Dendritic cell treated with granulocyte-macrophage colony-stimulating factor and Interleukin-4, amounts not matched to agents 40 ng/mL and 50 ng/mL, for 4 days (primary cell): ENCODE data around the gene SV2C.

ENCODE experiments used
- H3K27ac Mint-ChIP-seq: one replicate; pipeline ENCODE4 v1.8.0; 2022; ENCODE audit warnings: mild to moderate bottlenecking, mixed read lengths
- H3K27me3 Mint-ChIP-seq: one replicate; pipeline ENCODE4 v1.8.0; 2022; ENCODE audit warnings: mild to moderate bottlenecking, mixed read lengths
- H3K36me3 Mint-ChIP-seq: one replicate; pipeline ENCODE4 v1.8.0; 2022; ENCODE audit warnings: low read depth, mixed read lengths
- H3K4me1 Mint-ChIP-seq: one replicate; pipeline ENCODE4 v1.8.0; 2022; ENCODE audit warnings: low read depth, mixed read lengths
- H3K4me3 Mint-ChIP-seq: one replicate; pipeline ENCODE4 v1.8.0; 2022; ENCODE audit warnings: mild to moderate bottlenecking, moderate library complexity, mixed read lengths
- H3K9me3 Mint-ChIP-seq: one replicate; pipeline ENCODE4 v1.8.0; 2022; ENCODE audit warnings: mixed read lengths
- intact Hi-C: fragments of 100-400 bp; cut with micrococcal nuclease; formaldehyde crosslinking; loops from one replicate; pipeline ENCODE4 v1.15.0; 2022

Gene SV2C

DNA sequence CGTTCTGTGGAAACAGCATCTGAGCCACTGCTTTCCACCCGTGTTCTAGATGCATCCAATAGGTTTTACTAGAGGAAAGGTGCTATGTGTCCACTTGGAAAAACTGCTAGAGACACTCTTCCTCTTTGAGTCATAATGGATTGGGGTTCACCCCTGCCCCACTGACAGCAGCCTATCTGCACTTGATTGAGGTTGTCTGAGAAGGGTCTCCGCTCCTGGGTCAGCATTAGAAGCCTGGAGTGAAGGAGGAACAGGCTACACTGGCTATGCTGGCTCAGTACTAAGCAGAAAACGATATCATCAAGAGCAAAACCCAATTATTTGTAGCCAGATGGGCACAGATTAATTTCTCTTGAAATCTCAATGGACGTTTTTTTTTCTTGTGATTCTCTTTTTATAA, 167.3 kb downstream of the SV2C start:
- no peak overlapping the region for H3K27ac Mint-ChIP-seq
- intact Hi-C loops, result loop anchor here (10.0 kb wide), 1 partner anchor 516 kb away; no protein-coding TSS in a partner anchor
- peaks cover 3% of the 10 kb centered on the region for H3K27me3 Mint-ChIP-seq
- no peaks in the 10 kb centered on the region for H3K4me1 Mint-ChIP-seq
- H3K36me3 Mint-ChIP-seq, result no peaks in the 10 kb centered on the region
- no peaks in the 10 kb centered on the region for H3K9me3 Mint-ChIP-seq
- no peak overlapping the region for H3K4me3 Mint-ChIP-seq

DNA sequence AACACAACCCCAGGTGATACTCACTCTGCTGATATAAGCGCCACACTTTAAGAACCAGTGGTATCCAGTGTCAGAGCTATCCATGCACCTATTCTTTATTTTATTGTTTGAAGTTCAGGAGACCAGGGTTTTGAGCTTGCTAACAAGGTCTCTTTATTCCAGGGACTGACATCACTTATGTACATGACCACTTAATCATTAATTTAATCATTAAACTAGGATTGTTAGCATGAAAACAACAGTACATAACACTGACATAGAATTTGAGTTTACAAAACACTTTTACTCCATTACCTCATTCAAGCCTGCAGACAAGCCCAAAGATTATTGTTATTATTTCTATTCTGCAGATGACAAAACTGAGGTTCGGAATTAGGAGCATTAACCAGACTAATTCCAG, 168.5 kb downstream of the SV2C start:
- intact Hi-C loops, result loop anchor here (10.0 kb wide), 1 partner anchor 517 kb away; no protein-coding TSS in a partner anchor
- Mint-ChIP-seq H3K4me3 (no peak overlapping the region), H3K4me1 (peaks cover 3% of the 10 kb centered on the region), H3K27ac (no peak overlapping the region), H3K36me3 (no peaks in the 10 kb centered on the region), H3K27me3 (peaks cover 8% of the 10 kb centered on the region), H3K9me3 (no peaks in the 10 kb centered on the region)

DNA sequence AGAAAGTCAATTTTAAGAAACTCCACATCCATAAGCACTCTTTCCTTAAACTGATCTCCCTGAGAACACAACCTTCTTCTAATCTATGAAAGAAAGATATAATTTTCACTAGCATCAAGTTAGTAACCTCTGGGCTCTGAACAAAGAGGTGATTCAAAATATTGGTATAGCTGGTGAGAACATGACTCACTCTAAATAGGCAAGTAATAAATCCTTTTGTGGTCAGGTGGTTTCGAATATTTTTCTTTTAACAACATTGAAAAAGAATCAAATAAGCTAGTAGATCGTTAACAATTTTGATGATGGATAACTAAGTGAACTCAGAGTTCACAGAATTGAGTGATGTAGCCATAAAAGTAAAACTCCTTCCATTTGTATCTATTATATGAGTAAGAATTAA, 169.3 kb downstream of the SV2C start:
- Mint-ChIP-seq H3K9me3 (no peaks in the 10 kb centered on the region), H3K4me3 (no peak overlapping the region)
- intact Hi-C loops, result loop anchor here (10.0 kb wide), 1 partner anchor 518 kb away; no protein-coding TSS in a partner anchor

DNA sequence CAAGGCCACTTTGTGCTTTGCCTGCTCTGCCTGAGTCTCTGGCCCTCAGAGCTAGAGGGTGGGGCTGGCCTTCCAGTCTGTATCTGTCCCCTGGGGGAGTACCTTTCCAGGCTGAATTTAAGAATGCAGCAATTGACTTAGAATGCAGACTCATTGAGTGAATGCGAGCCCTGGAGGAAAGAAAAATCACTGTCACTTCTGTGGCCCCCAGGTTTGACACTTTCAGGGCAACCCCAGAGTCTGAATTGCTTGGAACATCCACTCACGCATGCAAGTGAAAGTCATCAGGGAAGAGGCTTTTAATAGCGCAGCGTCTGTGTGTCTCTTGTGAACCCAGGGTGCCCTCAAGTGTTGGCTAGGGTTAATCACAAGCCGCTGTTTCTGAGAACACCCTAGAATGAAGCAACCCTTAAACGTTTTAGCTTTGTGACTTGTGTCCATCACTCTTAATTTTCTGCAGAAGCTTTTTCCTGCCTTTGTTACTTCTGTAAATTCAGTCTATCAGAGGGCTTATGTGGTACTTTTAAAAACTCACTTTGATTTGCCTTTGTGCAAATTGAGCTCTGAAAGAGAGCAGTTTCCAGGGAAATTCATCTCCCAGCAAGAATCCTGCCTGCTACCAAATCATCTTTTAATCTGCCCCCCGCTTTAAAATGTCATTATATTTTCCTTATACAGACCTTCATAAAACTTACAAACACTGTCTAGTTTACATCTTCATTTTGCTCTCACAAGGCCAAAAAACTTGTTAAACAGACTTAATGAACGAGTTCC, 173.1 kb downstream of the SV2C start:
- Mint-ChIP-seq H3K4me3 (no peak overlapping the region), H3K4me1 (peaks cover 5% of the 10 kb centered on the region), H3K36me3 (no peaks in the 10 kb centered on the region), H3K27ac (no peak overlapping the region), H3K27me3 (peaks cover 5% of the 10 kb centered on the region), H3K9me3 (no peaks in the 10 kb centered on the region)
- intact Hi-C loops, result loop anchor here (1.0 to 10.0 kb wide), 3 partner anchors 182 to 522 kb away; no protein-coding TSS in a partner anchor

More for the DNA sequence above, 169.3 kb downstream of the SV2C start:
- H3K36me3 Mint-ChIP-seq, result no peaks in the 10 kb centered on the region
- peaks cover 5% of the 10 kb centered on the region for H3K4me1 Mint-ChIP-seq
- peaks cover 8% of the 10 kb centered on the region for H3K27me3 Mint-ChIP-seq
- no peak overlapping the region for H3K27ac Mint-ChIP-seq

DNA sequence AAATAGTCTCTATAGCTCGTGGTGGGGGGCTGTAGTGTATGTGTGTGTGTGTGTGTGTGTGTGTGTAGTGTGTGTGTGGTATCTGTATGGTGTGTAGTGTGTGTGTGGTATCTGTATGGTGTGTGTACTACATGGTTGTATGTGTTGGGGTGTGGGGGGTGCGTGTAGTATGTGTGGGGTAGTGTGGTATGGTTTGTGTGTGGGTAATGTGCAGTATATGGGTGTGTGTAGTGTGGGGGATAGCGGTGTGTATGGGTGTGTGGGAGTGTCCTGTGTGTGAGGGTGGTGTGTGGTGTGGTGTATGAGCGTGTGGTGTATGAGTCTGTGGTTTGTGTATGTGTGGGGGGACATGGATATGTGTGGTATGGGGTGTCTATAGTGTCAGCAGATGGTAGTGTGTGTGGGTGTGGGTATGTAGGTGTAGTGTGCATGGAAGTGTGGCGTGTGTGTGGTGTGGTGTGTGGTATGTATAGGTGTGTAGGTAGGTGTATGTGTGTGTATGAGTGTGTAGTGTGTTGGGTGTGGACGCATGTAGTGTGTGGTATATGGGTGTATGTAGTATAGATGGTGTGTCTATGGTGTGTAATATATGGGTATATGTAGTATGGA, 174.1 kb downstream of the SV2C start:
- no peak overlapping the region for H3K27ac Mint-ChIP-seq
- no peak overlapping the region for H3K4me3 Mint-ChIP-seq
- peaks cover 4% of the 10 kb centered on the region for H3K9me3 Mint-ChIP-seq
- intact Hi-C loops, result loop anchor here (5.0 to 10.0 kb wide), 2 partner anchors 370 to 523 kb away; no protein-coding TSS in a partner anchor
- peaks cover 5% of the 10 kb centered on the region for H3K27me3 Mint-ChIP-seq
- H3K36me3 Mint-ChIP-seq, result no peaks in the 10 kb centered on the region
- H3K4me1 Mint-ChIP-seq, result peaks cover 5% of the 10 kb centered on the region

DNA sequence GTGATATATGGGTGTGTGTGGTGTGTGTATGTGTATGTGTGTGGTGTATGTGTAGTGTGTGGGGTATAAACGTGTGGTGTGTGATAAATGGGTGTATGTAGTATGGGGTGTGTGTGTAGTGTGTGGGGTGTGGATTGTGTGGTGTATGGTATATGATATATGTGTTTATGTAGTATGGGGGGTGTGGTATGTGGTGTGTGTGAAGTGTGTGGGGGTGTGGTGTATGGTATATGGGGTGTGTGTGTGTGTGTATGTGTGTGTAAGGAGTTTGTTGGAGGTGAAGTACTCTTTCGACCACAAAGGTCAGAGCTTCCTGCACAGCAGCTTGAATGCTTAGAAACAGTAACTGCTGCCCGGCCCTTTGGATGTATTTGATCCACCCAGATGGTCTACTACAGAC, 174.7 kb downstream of the SV2C start:
- Mint-ChIP-seq H3K4me3 (no peak overlapping the region), H3K27me3 (peaks cover 5% of the 10 kb centered on the region), H3K27ac (no peak overlapping the region), H3K9me3 (peaks cover 10% of the 10 kb centered on the region), H3K4me1 (peaks cover 10% of the 10 kb centered on the region), H3K36me3 (no peaks in the 10 kb centered on the region)
- intact Hi-C loops, result loop anchor here (5.0 to 10.0 kb wide), 2 partner anchors 371 to 523 kb away; no protein-coding TSS in a partner anchor

DNA sequence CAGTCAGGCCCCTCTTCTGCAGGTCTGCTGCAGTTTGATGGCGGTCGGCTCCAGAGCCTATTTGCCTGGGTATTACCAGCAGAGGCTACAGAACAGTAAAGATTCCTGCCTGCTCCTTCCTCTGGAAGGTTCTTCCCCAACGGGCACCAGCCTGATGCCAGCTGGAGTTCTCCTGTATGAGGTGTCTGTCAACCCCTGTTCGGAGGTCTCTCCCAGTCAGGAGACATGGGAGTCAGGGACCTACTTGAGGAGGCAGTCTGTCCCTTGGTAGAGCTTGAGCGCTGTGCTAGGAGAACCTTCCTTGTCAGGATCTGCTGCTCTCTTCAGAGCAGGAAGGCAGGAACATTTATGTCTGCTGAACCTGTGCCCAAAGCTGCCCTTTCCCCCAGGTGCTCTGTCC, 181.5 kb downstream of the SV2C start:
- Mint-ChIP-seq H3K36me3 (no peaks in the 10 kb centered on the region), H3K4me1 (peaks cover 18% of the 10 kb centered on the region), H3K27me3 (no peaks in the 10 kb centered on the region), H3K4me3 (no peak overlapping the region), H3K27ac (no peak overlapping the region), H3K9me3 (peaks cover 25% of the 10 kb centered on the region)
- intact Hi-C loops, result no loop called here

DNA sequence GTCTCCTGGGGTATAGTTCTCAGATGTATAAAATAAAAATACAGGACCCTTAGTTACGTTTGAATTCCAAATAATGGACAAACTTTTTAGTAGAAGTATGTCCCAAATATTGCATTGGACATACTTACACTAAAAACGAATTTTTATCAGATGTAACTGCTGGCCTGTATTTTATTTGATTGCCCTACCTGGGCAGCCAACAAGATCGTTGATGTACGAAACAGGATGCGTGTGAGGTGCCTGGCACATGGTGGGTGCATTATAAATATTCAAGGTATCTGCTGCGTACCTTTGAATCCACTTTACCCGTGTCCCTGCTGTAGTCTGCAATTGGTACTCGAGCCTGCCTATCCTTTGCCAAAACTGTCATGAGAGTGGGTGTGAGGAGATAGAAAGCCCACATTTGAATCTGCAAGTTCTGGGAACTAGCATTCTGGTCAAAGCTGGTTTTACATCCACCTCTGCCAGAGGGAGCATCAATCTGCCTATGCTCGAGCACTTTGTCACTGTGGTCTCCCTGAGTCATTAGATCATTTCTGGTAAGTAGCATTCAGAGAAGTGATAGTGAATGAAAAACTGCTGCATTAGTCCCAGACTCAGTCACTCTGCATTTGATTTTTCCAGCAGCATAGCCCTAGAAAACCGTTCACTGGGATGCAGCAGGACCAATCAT, 186.2 kb downstream of the SV2C start:
- Mint-ChIP-seq H3K4me3 (no peak overlapping the region), H3K36me3 (no peaks in the 10 kb centered on the region), H3K4me1 (peaks cover 33% of the 10 kb centered on the region), H3K27ac (no peak overlapping the region), H3K27me3 (no peaks in the 10 kb centered on the region), H3K9me3 (peaks cover under 1% of the 10 kb centered on the region)
- intact Hi-C loops, result no loop called here

DNA sequence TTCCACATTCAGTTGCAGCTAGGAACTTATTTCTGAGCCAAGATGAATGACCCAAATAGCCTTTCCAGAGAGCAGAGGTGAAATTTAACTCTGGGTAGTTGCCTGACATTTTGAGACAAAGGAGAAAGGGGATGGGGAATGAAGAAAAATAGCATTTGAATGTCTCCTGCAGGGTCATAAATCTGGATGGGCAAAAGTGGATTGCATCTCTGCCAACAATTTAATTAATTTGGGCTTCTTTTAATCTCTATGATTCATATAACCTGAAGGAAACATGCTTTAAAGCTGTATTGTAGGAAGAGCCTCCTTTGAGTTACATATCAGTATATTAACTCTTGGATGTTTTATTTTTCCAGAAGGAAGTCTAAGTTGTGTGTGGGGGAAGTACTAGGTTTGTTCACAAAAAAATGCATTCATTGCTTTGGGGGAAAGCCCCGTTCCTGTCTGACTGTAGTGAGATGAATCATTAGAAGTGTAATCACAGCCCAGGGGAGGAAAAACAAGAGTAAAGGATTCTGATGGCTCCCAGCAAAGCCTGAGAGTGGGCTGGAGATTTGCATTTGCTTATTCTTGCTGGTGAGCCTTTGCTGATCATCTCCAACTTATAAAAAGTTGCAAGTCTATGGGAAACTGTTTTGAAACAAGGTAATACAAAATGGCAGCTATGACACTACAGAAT, 186.9 kb downstream of the SV2C start:
- Mint-ChIP-seq H3K4me3 (no peak overlapping the region), H3K9me3 (no peaks in the 10 kb centered on the region), H3K27ac (no peak overlapping the region), H3K4me1 (peaks cover 33% of the 10 kb centered on the region), H3K36me3 (no peaks in the 10 kb centered on the region), H3K27me3 (no peaks in the 10 kb centered on the region)
- intact Hi-C loops, result no loop called here

DNA sequence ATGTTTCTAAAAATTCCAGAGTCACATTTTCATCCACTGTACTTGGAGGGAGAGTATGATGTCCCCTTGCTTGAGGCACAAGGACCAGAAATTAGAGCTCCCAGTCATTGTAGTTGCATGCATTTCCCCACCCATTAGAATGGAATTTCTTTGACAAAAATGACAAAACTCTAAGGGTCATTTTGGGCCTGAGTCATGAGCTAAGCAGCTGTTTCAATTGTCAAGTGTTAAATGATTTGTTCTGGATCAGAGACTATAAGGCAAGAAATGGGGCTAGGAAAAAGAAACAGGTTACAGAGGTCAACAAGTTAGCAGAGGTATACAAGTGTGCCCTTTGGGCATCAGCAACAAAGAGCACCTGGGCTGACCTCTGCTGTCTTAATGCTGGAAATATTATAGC, 188.7 kb downstream of the SV2C start:
- Mint-ChIP-seq H3K9me3 (no peaks in the 10 kb centered on the region), H3K27me3 (no peaks in the 10 kb centered on the region), H3K4me1 (peaks cover 27% of the 10 kb centered on the region), H3K27ac (no peak overlapping the region), H3K4me3 (no peak overlapping the region), H3K36me3 (no peaks in the 10 kb centered on the region)
- intact Hi-C loops, result no loop called here

DNA sequence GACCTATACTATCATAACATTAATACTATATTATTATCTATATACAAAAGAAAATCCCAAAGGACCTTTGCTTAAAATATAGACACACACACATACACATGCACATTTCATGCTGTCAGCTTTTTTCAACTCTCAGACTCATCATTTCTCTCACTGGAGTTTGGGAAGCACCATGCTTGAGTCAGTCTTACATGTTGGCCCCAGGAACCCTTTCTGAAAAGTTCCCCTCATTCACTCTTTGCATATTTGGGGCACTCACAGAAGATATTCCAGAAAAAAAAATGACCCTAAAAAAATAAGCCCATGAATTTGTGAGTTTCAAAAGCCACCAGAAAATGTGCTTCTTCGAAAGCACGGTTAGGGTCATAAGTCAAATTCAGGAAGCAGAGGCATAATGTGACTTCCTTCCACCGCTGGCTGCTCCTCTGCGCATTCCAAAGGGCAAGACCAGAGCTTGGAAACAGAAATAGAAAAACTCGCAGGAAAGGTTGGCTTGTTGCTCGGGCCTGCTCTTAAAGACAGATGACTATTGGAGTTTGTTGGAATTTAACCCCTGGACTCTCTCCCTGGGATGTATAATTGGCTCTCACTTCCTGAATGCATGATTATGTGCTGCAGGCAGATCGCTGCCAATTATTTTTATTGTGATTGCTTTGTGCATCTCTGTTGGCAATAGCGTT, 190.2 kb downstream of the SV2C start:
- intact Hi-C loops, result no loop called here
- H3K27ac Mint-ChIP-seq, result peak overlapping the region; percentile 50
- no peaks in the 10 kb centered on the region for H3K27me3 Mint-ChIP-seq
- H3K36me3 Mint-ChIP-seq, result no peaks in the 10 kb centered on the region
- no peak overlapping the region for H3K4me3 Mint-ChIP-seq
- no peaks in the 10 kb centered on the region for H3K9me3 Mint-ChIP-seq
- H3K4me1 Mint-ChIP-seq, result peaks cover 25% of the 10 kb centered on the region

DNA sequence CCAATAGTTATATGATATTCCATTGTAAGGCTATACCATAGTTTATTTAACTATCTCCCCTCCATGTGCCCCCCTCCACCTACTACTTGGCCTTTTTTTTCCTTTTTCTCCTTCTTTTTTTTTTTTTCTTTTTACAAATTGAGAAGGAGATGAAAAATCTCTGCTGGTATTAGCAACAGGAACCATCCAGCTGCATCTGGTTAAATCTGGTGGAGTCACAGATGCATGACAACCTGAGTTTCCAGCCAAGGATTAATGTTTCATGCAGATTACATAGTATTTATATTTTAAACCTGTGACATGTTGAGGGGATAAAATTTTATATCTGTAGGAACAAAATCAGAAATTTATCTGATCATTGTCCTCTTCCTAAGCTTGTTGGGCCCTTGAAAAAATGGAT, 191.4 kb downstream of the SV2C start:
- Mint-ChIP-seq H3K9me3 (no peaks in the 10 kb centered on the region), H3K27ac (no peak overlapping the region), H3K4me1 (peaks cover 25% of the 10 kb centered on the region), H3K36me3 (no peaks in the 10 kb centered on the region), H3K27me3 (no peaks in the 10 kb centered on the region), H3K4me3 (no peak overlapping the region)
- intact Hi-C loops, result no loop called here

DNA sequence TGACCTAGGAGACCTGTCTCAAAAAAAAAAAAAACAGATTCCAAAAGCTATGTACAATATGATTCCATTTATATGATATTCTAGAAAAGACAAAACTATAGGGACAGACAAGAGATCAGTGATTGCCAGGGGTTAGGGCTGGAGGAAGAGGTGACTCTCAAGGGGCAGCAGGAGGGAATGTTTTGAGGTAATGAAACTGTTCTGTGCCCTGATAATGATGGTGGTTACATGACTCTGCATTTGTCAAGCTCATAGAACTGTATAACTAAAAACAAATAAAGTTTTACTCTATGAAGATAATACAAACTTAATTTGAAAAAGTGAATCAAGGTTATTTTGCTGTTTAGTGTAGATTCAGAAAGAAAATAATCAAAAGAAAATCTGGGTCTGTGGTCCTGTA, 194.6 kb downstream of the SV2C start:
- Mint-ChIP-seq H3K36me3 (no peaks in the 10 kb centered on the region), H3K4me1 (peaks cover 11% of the 10 kb centered on the region), H3K27ac (no peak overlapping the region), H3K9me3 (no peaks in the 10 kb centered on the region), H3K4me3 (no peak overlapping the region), H3K27me3 (no peaks in the 10 kb centered on the region)
- intact Hi-C loops, result no loop called here
